ENCODE measurements around the gene C16orf74. TPM values are rescaled to one million over a fixed set of nuclear protein-coding genes. Genes with fewer than 3 reads are reported as not detected.

Gene C16orf74
- total RNA-seq (2022) (2.2 and 3.4 TPM in 2 replicates), Bru-seq, nascent RNA (percentile 36 among the genes with signal in this experiment), BruChase-seq, experiment 1, labeled RNA remaining after a 6-hour chase (percentile 36 among the genes with signal in this experiment), BruChase-seq, experiment 2, labeled RNA remaining after a 2-hour chase (percentile 48 among the genes with signal in this experiment)
- long read RNA-seq, partial matches to known transcripts, result 0 of 5 reads
- long read RNA-seq, other reads (novel, unspliced or antisense), result 1 of 5 reads

- Mint-ChIP-seq H3K4me1 (ENCODE audit: low read depth, unreplicated experiment) (peaks cover 41% of the 10 kb centered on the region), H3K4me3 (ENCODE audit: low read depth, unreplicated experiment) (peak within 1 kb of the TSS; percentile 91), H3K27ac (ENCODE audit: unreplicated experiment) (no peak within 1 kb of the TSS), H3K36me3 (ENCODE audit: insufficient read depth, unreplicated experiment) (peaks cover 12% of the 10 kb centered on the region), H3K9me3 (ENCODE audit: low read depth, unreplicated experiment) (no peaks in the 10 kb centered on the region), H3K27me3 (ENCODE audit: unreplicated experiment) (peaks cover 43% of the 10 kb centered on the region)
- DNase-seq, result peak; percentile 51
- CTCF ChIA-PET, result interaction anchor here (0.8 kb wide), 1 partner anchor 104 kb away, joined by 3 read pairs; no protein-coding TSS in a partner anchor
- intact Hi-C loops (cut with micrococcal nuclease; ENCODE audit: unreplicated experiment), result loop anchor here (2.0 kb wide), 1 partner anchor 32 kb away; no protein-coding TSS in a partner anchor
- TF ChIP-seq CTCF (IDR thresholded peaks at IDR 0.05; ENCODE audit: unreplicated experiment), result no peak
- BruUV-seq (replicated peaks), result no TSS peak
Observed at GRCh38 chr16:85750827-85751697, at the start of gene C16orf74. C16orf74 (minus strand) TSS chr16:85751096; CDS start chr16:85735217, 15,879 bp downstream.

GRCh38 chr16:85800321-85800669 lies 49.4 kb upstream of the C16orf74 start:
- Mint-ChIP-seq H3K4me3 (ENCODE audit: low read depth, unreplicated experiment) (peak overlapping the region; percentile 93), H3K4me1 (ENCODE audit: low read depth, unreplicated experiment) (peaks cover 23% of the 10 kb centered on the region), H3K27ac (ENCODE audit: unreplicated experiment) (peak overlapping the region; percentile 77), H3K9me3 (ENCODE audit: low read depth, unreplicated experiment) (no peaks in the 10 kb centered on the region), H3K27me3 (ENCODE audit: unreplicated experiment) (no peaks in the 10 kb centered on the region), H3K36me3 (ENCODE audit: insufficient read depth, unreplicated experiment) (peaks cover 76% of the 10 kb centered on the region)
- TF ChIP-seq CTCF (IDR thresholded peaks at IDR 0.05; ENCODE audit: unreplicated experiment), result no peak
- peak; percentile 27 for DNase-seq
- BruUV-seq (replicated peaks), result no TSS peak
- CTCF ChIA-PET, result interaction anchor here (0.6 kb wide), 1 partner anchor 16 kb away, joined by 6 read pairs; no protein-coding TSS in a partner anchor
- intact Hi-C loops (cut with micrococcal nuclease; ENCODE audit: unreplicated experiment), result no loop called here

- BruUV-seq (replicated peaks), result no TSS peak
- H3K36me3 Mint-ChIP-seq (ENCODE audit: insufficient read depth, unreplicated experiment), result peaks cover 72% of the 10 kb centered on the region
Observed at GRCh38 chr16:85799497-85800320, 48.8 kb upstream of the C16orf74 start, which contains the start of the genes COX4I1 and EMC8. COX4I1 (plus strand) TSS chr16:85799695; CDS start chr16:85801206, 1,511 bp downstream. EMC8 (minus strand) TSS chr16:85799544; CDS start chr16:85799295, 249 bp downstream.

More at GRCh38 chr16:85799497-85800320, 48.8 kb upstream of the C16orf74 start, which contains the start of the genes COX4I1 and EMC8:
- peaks cover 23% of the 10 kb centered on the region for H3K4me1 Mint-ChIP-seq (ENCODE audit: low read depth, unreplicated experiment)
- intact Hi-C loops (cut with micrococcal nuclease; ENCODE audit: unreplicated experiment), result no loop called here
- DNase-seq, result peak; percentile 98
- peak within 1 kb of the TSS; percentile 77 for H3K27ac Mint-ChIP-seq (ENCODE audit: unreplicated experiment)
- no peaks in the 10 kb centered on the region for H3K9me3 Mint-ChIP-seq (ENCODE audit: low read depth, unreplicated experiment)
- H3K27me3 Mint-ChIP-seq (ENCODE audit: unreplicated experiment), result no peaks in the 10 kb centered on the region
- TF ChIP-seq CTCF (IDR thresholded peaks at IDR 0.05; ENCODE audit: unreplicated experiment), result no peak
- H3K4me3 Mint-ChIP-seq (ENCODE audit: low read depth, unreplicated experiment), result peak within 1 kb of the TSS; percentile 93
- CTCF ChIA-PET, result interaction anchor here (0.5 kb wide), 1 partner anchor 1239 kb away, joined by 4 read pairs; no protein-coding TSS in a partner anchor
